Caco-2 (cell line): ENCODE results near the gene JDP2. TPM values are rescaled to one million over a fixed set of nuclear protein-coding genes. Genes with fewer than 3 reads are reported as not detected.

ENCODE experiments used
- BruUV-seq: library from RNA; stranded (reverse); fragments of 400-500 nt; replicated peaks from 2 replicates; lab custom pipeline; 2021; lab: Mats Ljungman, UMichigan
- CTCF ChIA-PET: fragments of 300-600 bp; sonication (Branson Sonifier 250); formaldehyde crosslinking; loops from one replicate; lab custom pipeline; 2022; ENCODE audit warnings: antibody characterized with exemption; lab: Charles Lee
- POLR2A ChIA-PET: fragments of 300-600 bp; sonication (Branson Sonifier 250); formaldehyde crosslinking; loops from one replicate; lab custom pipeline; 2022; ENCODE audit warnings: antibody characterized with exemption; lab: Charles Lee
- DNase-seq, 2 experiments: peaks; one replicate each; pipeline versions ENCODE4 v3.0.0 to v3.0.0-alpha.2; 2020 to 2022
- H3K27me3 ChIP-seq: replicated peaks from 2 replicates; pipeline ENCODE4 v1.6.0; 2011; ENCODE audit warnings: low read length; ENCODE audit not compliant: control insufficient read depth, insufficient read depth
- H3K36me3 ChIP-seq: 2 replicates; pipeline ENCODE4 v1.5.1; 2011; ENCODE audit warnings: low read length; ENCODE audit not compliant: control insufficient read depth, insufficient read depth
- H3K4me1 ChIP-seq: fragments of 250-450 bp; sonication (Bioruptor Pico); 2 replicates; pipeline ENCODE4 v1.5.1; 2020; ENCODE audit warnings: mild to moderate bottlenecking
- H3K4me3 ChIP-seq: 2 replicates; pipeline ENCODE4 v1.5.1; 2011; ENCODE audit warnings: low read depth, mild to moderate bottlenecking, control low read depth, low read length
- H3K9me3 ChIP-seq: fragments of 250-450 bp; sonication (Bioruptor Pico); 2 replicates; pipeline ENCODE4 v1.5.1; 2020; ENCODE audit warnings: mild to moderate bottlenecking, moderate library complexity
- H3K27ac Mint-ChIP-seq: one replicate; pipeline ENCODE4 v1.8.0; 2022; ENCODE audit warnings: mixed read lengths; ENCODE audit not compliant: unreplicated experiment
- H3K27me3 Mint-ChIP-seq: one replicate; pipeline ENCODE4 v1.8.0; 2022; ENCODE audit warnings: mixed read lengths; ENCODE audit not compliant: insufficient read depth, unreplicated experiment
- H3K36me3 Mint-ChIP-seq: one replicate; pipeline ENCODE4 v1.8.0; 2022; ENCODE audit warnings: mild to moderate bottlenecking, mixed read lengths; ENCODE audit not compliant: insufficient read depth, unreplicated experiment
- H3K4me1 Mint-ChIP-seq: one replicate; pipeline ENCODE4 v1.8.0; 2022; ENCODE audit warnings: low read depth, mixed read lengths; ENCODE audit not compliant: unreplicated experiment
- H3K4me3 Mint-ChIP-seq: one replicate; pipeline ENCODE4 v1.8.0; 2022; ENCODE audit warnings: mild to moderate bottlenecking, moderate library complexity, mixed read lengths; ENCODE audit not compliant: unreplicated experiment
- H3K9me3 Mint-ChIP-seq: one replicate; pipeline ENCODE4 v1.8.0; 2022; ENCODE audit warnings: mixed read lengths; ENCODE audit not compliant: unreplicated experiment
- intact Hi-C: fragments of 100-400 bp; cut with micrococcal nuclease; formaldehyde crosslinking; loops from one replicate; pipeline ENCODE4 v1.10.0; 2022; ENCODE audit not compliant: unreplicated experiment
- total RNA-seq: library from RNA; stranded (reverse); gene quantifications from 2 replicates; pipeline ENCODE4 v1.2.3, GENCODE V29; 2022
- TF ChIP-seq, protein P1 (sequence below), 2 experiments: fragments of 200-600 bp in 1 of 2; IDR thresholded peaks; 1 replicate in 1 of 2; 2 replicates in 1 of 2; pipeline versions ENCODE4 v1.5.1 to v1.8.0; 2011 to 2022; ENCODE audit warnings: antibody characterized with exemption in 1 of 2, control low read depth in 1 of 2, inconsistent platforms in 1 of 2, low read depth in 1 of 2, low read length in 1 of 2, mild to moderate bottlenecking in 1 of 2, moderate library complexity in 1 of 2; ENCODE audit not compliant: insufficient read depth in 1 of 2, severe bottlenecking in 1 of 2, unreplicated experiment in 1 of 2

Gene JDP2
- total RNA-seq, 1 experiment from 2014 or later, result 95.7 TPM

DNA sequence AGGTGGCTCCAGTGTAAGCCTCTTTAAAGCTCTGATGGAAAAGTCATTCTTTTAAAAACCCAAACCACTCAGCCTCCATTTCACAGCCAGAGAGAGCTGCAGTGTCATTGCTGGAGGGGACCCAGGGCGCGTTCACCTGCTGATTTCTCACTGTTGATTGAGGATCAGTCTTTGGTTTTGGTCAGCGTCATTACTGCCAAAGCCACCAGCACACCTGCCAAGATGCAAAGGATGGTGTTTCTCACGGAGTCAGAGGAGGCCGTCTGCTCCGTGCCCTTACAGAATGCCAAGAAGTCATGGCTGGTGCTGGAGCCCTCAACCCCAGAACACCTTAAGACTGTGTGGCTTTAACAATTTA, 61.6 kb downstream of the JDP2 start:
- Mint-ChIP-seq H3K9me3 (no peaks in the 10 kb centered on the region), H3K27me3 (no peaks in the 10 kb centered on the region), H3K27ac (no peak overlapping the region), H3K4me3 (no peak overlapping the region), H3K4me1 (no peaks in the 10 kb centered on the region), H3K36me3 (no peaks in the 10 kb centered on the region)
- BruUV-seq, result no TSS peak
- no peaks in the 10 kb centered on the region for H3K36me3 ChIP-seq
- H3K4me3 ChIP-seq, result no peak overlapping the region
- no peaks in the 10 kb centered on the region for H3K4me1 ChIP-seq
- peak in 1 of 2 experiments; percentile 12 for DNase-seq
- POLR2A ChIA-PET, result no interaction called here
- no peaks in the 10 kb centered on the region for H3K27me3 ChIP-seq
- intact Hi-C loops, result loop anchor here (1.0 to 2.0 kb wide), 4 partner anchors 32 to 357 kb away; no protein-coding TSS in a partner anchor
- CTCF ChIA-PET, result interaction anchor here (0.6 to 2.4 kb wide), 9 partner anchors 12 to 614 kb away, joined by 3 to 27 read pairs (median 5); partner anchors contain the start of gene JDP2
- no peaks in the 10 kb centered on the region for H3K9me3 ChIP-seq
- TF ChIP-seq, protein P1, sequence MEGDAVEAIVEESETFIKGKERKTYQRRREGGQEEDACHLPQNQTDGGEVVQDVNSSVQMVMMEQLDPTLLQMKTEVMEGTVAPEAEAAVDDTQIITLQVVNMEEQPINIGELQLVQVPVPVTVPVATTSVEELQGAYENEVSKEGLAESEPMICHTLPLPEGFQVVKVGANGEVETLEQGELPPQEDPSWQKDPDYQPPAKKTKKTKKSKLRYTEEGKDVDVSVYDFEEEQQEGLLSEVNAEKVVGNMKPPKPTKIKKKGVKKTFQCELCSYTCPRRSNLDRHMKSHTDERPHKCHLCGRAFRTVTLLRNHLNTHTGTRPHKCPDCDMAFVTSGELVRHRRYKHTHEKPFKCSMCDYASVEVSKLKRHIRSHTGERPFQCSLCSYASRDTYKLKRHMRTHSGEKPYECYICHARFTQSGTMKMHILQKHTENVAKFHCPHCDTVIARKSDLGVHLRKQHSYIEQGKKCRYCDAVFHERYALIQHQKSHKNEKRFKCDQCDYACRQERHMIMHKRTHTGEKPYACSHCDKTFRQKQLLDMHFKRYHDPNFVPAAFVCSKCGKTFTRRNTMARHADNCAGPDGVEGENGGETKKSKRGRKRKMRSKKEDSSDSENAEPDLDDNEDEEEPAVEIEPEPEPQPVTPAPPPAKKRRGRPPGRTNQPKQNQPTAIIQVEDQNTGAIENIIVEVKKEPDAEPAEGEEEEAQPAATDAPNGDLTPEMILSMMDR (IDR thresholded peaks at IDR 0.05; ENCODE audit: insufficient read depth in 1 of 2, low read depth in 1 of 2, low read length in 1 of 2, severe bottlenecking in 1 of 2, unreplicated experiment in 1 of 2), result no peak

DNA sequence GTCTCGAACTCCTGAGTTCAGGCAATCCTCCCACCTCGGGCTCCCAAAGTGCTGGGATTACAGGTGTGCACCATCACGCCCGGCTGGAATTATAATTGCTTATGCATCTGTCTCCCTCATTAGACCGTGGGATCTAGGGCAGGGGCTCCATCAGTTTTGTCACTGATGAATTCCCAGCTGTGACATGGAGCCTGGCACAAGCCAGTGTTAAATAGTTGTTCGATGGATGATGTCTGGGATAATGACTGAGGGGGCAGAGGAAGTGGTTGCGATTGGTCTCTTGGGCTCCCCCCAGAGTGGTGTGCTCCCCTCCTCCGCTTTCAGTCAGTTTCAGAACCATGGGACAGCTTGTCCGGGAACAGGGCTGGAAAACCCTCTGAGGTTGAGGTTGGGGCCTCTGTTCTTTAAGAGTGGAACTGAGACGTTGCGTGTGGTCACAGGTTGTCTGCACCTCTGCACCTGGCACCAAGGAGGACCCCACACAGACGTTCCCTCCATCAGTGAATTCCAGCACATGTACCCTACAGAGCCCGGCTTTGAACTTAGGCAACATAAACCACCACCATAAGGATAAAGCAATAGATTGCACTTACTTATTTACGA, 63.7 kb downstream of the JDP2 start:
- H3K4me3 ChIP-seq, result no peak overlapping the region
- ChIA-PET POLR2A (no interaction called here), CTCF (interaction anchor here (0.7 kb wide), 1 partner anchor 69 kb away, joined by 4 read pairs; no protein-coding TSS in a partner anchor)
- Mint-ChIP-seq H3K4me3 (no peak overlapping the region), H3K9me3 (no peaks in the 10 kb centered on the region), H3K4me1 (no peaks in the 10 kb centered on the region), H3K27ac (no peak overlapping the region), H3K36me3 (no peaks in the 10 kb centered on the region), H3K27me3 (no peaks in the 10 kb centered on the region)
- no peaks in the 10 kb centered on the region for H3K27me3 ChIP-seq
- no peaks in the 10 kb centered on the region for H3K4me1 ChIP-seq
- no peaks in the 10 kb centered on the region for H3K9me3 ChIP-seq
- intact Hi-C loops, result no loop called here
- BruUV-seq, result no TSS peak
- peak in 1 of 2 experiments; percentile 12 for DNase-seq
- TF ChIP-seq, protein P1 (IDR thresholded peaks at IDR 0.05; ENCODE audit: insufficient read depth in 1 of 2, low read depth in 1 of 2, low read length in 1 of 2, severe bottlenecking in 1 of 2, unreplicated experiment in 1 of 2), result no peak
- no peaks in the 10 kb centered on the region for H3K36me3 ChIP-seq

DNA sequence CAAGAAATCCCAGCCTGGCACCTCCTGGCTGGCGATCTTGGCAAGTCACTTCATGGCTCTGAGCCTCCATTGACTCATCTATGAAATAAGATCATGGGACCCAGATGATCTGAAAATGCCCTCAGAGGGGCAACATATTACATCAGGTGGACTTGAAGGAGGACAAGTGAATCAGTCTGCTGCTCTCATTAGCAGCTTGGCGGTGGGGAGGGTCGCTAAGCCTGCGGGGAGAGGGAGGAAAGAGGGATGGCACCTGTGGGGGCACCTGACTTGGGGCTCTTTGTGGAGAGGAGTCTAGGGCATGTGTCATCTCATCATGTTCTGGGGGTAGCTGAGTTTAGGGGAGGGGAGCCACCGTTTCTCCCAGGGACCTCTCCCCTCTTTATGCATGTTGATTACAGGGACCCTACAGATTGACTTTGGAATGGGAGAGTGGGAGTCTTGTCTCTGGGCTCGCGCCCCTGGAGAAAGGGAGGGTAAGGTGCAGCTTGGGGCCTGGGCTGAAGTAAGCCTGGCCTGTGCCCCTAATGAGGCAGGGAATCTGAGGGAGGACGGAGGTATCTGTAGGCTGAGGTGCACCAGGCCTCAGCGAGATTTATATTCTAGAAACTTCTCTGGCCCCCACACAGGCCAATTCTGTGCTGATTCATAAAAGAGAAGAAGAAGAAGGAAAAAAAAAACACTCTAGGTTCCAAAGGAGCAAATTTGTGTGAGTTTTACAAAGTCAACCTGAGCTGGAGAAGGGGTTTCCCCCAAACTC, 65.2 kb downstream of the JDP2 start:
- Mint-ChIP-seq H3K27me3 (no peaks in the 10 kb centered on the region), H3K4me3 (no peak overlapping the region), H3K27ac (no peak overlapping the region), H3K36me3 (no peaks in the 10 kb centered on the region), H3K4me1 (no peaks in the 10 kb centered on the region), H3K9me3 (no peaks in the 10 kb centered on the region)
- POLR2A ChIA-PET, result no interaction called here
- TF ChIP-seq, protein P1 (IDR thresholded peaks at IDR 0.05; ENCODE audit: insufficient read depth in 1 of 2, low read depth in 1 of 2, low read length in 1 of 2, severe bottlenecking in 1 of 2, unreplicated experiment in 1 of 2), result no peak
- no TSS peak for BruUV-seq
- peak in 1 of 2 experiments; percentile 16 for DNase-seq
- Histone ChIP-seq H3K4me3 (no peak overlapping the region), H3K4me1 (no peaks in the 10 kb centered on the region), H3K27me3 (no peaks in the 10 kb centered on the region), H3K9me3 (no peaks in the 10 kb centered on the region), H3K36me3 (no peaks in the 10 kb centered on the region)
- intact Hi-C loops, result no loop called here
- CTCF ChIA-PET, result interaction anchor here (0.5 kb wide), 1 partner anchor 19 kb away, joined by 5 read pairs; no protein-coding TSS in a partner anchor
